GM12892 (cell line): ENCODE results near the gene RRAD.
"Not testable (repeated sequence)": the region's sequence is repeated elsewhere in the genome, so short reads cannot be mapped to it uniquely, and the experiment has no call there.

ENCODE experiments used
- DNase-seq: peaks from one replicate; pipeline ENCODE4 v3.0.0; 2011; ENCODE audit not compliant: insufficient read length
- FAIRE-seq: peaks from 2 replicates; lab custom pipeline; 2011; peaks lifted over from hg19 to GRCh38; lab: Jason Lieb, UNC
- POLR2A ChIP-seq: IDR thresholded peaks from 2 replicates; pipeline ENCODE4 v1.6.1; 2011; ENCODE audit warnings: low read depth, low read length, control low read depth
- POLR2AphosphoS5 ChIP-seq: IDR thresholded peaks from 2 replicates; pipeline ENCODE4 v1.6.1; 2011; ENCODE audit warnings: low read depth, low read length, control low read depth
- TAF1 ChIP-seq: IDR thresholded peaks from 2 replicates; pipeline ENCODE4 v1.6.1; 2011; ENCODE audit warnings: low read depth, mild to moderate bottlenecking, control low read depth, low read length, borderline replicate concordance

RRAD gene

GRCh38 chr16:66937725-66938337, 12.5 kb upstream of the RRAD start:
- FAIRE-seq (no peak), DNase-seq (no peak)
- no peak for TF ChIP-seq POLR2A
- TF ChIP-seq TAF1 = no peak

- no peak for FAIRE-seq
These were observed 11.7 kb upstream of the RRAD start for GRCh38 chr16:66936889-66937554.

GRCh38 chr16:66936462-66936861, 11.1 kb upstream of the RRAD start:
- FAIRE-seq (no peak), DNase-seq (peak; percentile 5)
- TF ChIP-seq TAF1 = no peak
- no peak for TF ChIP-seq POLR2AphosphoS5
- no peak for TF ChIP-seq POLR2A

More at GRCh38 chr16:66936889-66937554, 11.7 kb upstream of the RRAD start:
- TF ChIP-seq POLR2AphosphoS5 (no peak), POLR2A (no peak), TAF1 (no peak)
- DNase-seq = peak; percentile 10

- peak; percentile 40 for FAIRE-seq
- TF ChIP-seq TAF1 = no peak
- TF ChIP-seq POLR2A = no peak
- no peak for TF ChIP-seq POLR2AphosphoS5
- DNase-seq = no peak
These were observed 10.1 kb upstream of the RRAD start, which contains the start of gene CES2 for GRCh38 chr16:66935314-66936011. CES2 (plus strand) TSS chr16:66935516; CDS start chr16:66935636, 120 bp downstream.

- FAIRE-seq, DNase-seq: not testable (repeated sequence)
These were observed 9.5 kb upstream of the RRAD start for GRCh38 chr16:66934839-66935313.

GRCh38 chr16:66934138-66934838, 9.0 kb upstream of the RRAD start, which contains the start of gene CIAO2B:
CIAO2B (minus strand) TSS chr16:66934402; CDS start chr16:66934364, 38 bp downstream.
- peak; percentile 75 for TF ChIP-seq TAF1
- peak; percentile 94; the same call in 1 of the 2 replicates for TF ChIP-seq POLR2A
- peak; percentile 86 for TF ChIP-seq POLR2AphosphoS5
- DNase-seq = peak; percentile 97
- FAIRE-seq = peak; percentile 99

- no peak for FAIRE-seq
- no peak for DNase-seq
- TF ChIP-seq TAF1 (no peak), POLR2A (no peak)
These were observed 8.4 kb upstream of the RRAD start for GRCh38 chr16:66933776-66934137.

- no peak for TF ChIP-seq POLR2AphosphoS5
- no peak for TF ChIP-seq TAF1
- TF ChIP-seq POLR2A = no peak
- FAIRE-seq (no peak), DNase-seq (no peak)
These were observed 6.7 kb upstream of the RRAD start for GRCh38 chr16:66932076-66932475.

- TF ChIP-seq POLR2AphosphoS5 (peak; percentile 26; the same call in 1 of the 2 replicates), TAF1 (no peak), POLR2A (peak; percentile 35; the same call in 1 of the 2 replicates)
- DNase-seq = no peak
- no peak for FAIRE-seq
These were observed 6.3 kb upstream of the RRAD start for GRCh38 chr16:66931665-66932064.

GRCh38 chr16:66930189-66930588, 4.9 kb upstream of the RRAD start:
- DNase-seq = no peak
- TF ChIP-seq TAF1 = no peak
- no peak for TF ChIP-seq POLR2AphosphoS5
- TF ChIP-seq POLR2A = no peak
- no peak for FAIRE-seq
